Thoracic aorta (tissue), 2 donors: ENCODE measurements around the gene CREB1. TPM values are rescaled to one million over a fixed set of nuclear protein-coding genes. Genes with fewer than 3 reads are reported as not detected.

ENCODE experiments used
- ATAC-seq: fragments of 150-250 bp; one replicate; pipeline ENCODE4 v1.8.0; 2017; ENCODE audit warnings: low read depth; ENCODE audit not compliant: insufficient number of reproducible peaks, low FRiP score
- DNase-seq: peaks from one replicate; pipeline ENCODE4 v3.0.0-alpha.2; 2020; ENCODE audit warnings: low spot score
- H3K27ac ChIP-seq, 2 donors: fragments of 200-600 bp; sonication (generic); 1 replicate in 1 of 2; 2 replicates in 1 of 2; pipeline ENCODE4 v1.5.1; 2016; ENCODE audit warnings: mild to moderate bottlenecking in 2 of 2, moderate library complexity in 2 of 2
- H3K27me3 ChIP-seq: fragments of 200-600 bp; sonication (generic); replicated peaks from 2 replicates; pipeline ENCODE4 v1.6.0; 2016; ENCODE audit warnings: mild to moderate bottlenecking; ENCODE audit not compliant: insufficient read depth
- H3K36me3 ChIP-seq: fragments of 200-600 bp; sonication (generic); one replicate; pipeline ENCODE4 v1.5.1; 2016
- H3K4me1 ChIP-seq, 2 donors: fragments of 200-600 bp; sonication (generic); 1 replicate in 1 of 2; 2 replicates in 1 of 2; pipeline versions ENCODE4 v1.5.1 to v1.6.0; 2016; ENCODE audit warnings: low read depth in 2 of 2, mild to moderate bottlenecking in 1 of 2; ENCODE audit not compliant: control insufficient read depth in 1 of 2
- H3K4me3 ChIP-seq: fragments of 200-600 bp; sonication (generic); 2 replicates; pipeline ENCODE4 v1.5.1; 2016; ENCODE audit warnings: mild to moderate bottlenecking
- H3K9me3 ChIP-seq: fragments of 200-600 bp; sonication (generic); 2 replicates; pipeline ENCODE4 v1.5.1; 2016
- total RNA-seq, 2 donors: library from RNA; depleted of rRNA; stranded (reverse); fragments of >200 nt; gene quantifications; one replicate each; pipeline versions ENCODE4 v1.1.0 to v1.2.3, GENCODE V29; 2016
- TF ChIP-seq, protein P1 (sequence below): fragments of 200-600 bp; sonication (generic); IDR thresholded peaks from one replicate; pipeline ENCODE4 v1.5.1; 2019; ENCODE audit warnings: antibody characterized with exemption

The CREB1 gene
- total RNA-seq, 2 donors from 2014 or later: 37.1 to 49.0 TPM

DNA sequence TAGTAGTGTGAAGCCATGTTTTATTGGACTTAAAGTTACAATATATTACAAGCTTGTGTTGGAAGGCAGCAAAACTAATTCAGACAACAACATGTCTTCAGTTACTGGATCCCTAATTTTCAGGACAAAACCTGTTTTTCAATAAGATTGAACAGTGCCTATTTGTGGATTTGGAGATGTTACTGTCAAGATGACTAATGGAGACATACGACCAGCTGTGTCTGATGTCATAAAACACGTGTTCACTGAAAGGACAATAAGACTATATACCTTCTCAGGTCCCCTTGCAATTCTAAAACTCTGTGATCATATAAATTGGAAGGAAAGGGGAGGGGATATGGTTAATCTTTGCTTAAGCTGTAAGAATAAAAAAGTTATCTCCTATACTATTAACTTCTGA is 73.7 kb downstream of the CREB1 start:
- no peaks in the 10 kb centered on the region for H3K4me1 ChIP-seq

DNA sequence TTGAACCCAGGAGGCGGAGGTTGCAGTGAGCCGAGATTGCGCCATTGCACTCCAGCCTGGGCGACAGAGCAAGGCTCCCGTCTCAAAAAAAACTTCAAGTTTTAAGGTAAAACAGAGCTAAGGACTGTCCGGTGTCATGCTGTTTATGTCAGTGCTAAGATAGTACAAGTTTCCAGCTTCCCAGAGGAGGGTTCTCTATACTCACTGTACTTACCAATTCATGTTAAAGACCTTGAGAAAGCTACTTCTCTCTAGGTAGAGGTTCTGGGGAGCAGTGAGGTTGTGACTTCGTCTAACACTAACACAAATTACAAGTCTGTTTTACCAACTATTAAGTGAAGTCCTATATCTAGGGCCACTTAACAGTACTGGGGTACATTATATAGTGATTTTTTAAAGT is 76.6 kb downstream of the CREB1 start:
- Histone ChIP-seq H3K36me3 (no peaks in the 10 kb centered on the region), H3K9me3 (no peaks in the 10 kb centered on the region), H3K4me1 (no peaks in the 10 kb centered on the region), H3K27me3 (no peaks in the 10 kb centered on the region), H3K27ac (no peak overlapping the region), H3K4me3 (no peak overlapping the region)
- ATAC-seq (no peak), DNase-seq (no peak)
- TF ChIP-seq, protein P1, sequence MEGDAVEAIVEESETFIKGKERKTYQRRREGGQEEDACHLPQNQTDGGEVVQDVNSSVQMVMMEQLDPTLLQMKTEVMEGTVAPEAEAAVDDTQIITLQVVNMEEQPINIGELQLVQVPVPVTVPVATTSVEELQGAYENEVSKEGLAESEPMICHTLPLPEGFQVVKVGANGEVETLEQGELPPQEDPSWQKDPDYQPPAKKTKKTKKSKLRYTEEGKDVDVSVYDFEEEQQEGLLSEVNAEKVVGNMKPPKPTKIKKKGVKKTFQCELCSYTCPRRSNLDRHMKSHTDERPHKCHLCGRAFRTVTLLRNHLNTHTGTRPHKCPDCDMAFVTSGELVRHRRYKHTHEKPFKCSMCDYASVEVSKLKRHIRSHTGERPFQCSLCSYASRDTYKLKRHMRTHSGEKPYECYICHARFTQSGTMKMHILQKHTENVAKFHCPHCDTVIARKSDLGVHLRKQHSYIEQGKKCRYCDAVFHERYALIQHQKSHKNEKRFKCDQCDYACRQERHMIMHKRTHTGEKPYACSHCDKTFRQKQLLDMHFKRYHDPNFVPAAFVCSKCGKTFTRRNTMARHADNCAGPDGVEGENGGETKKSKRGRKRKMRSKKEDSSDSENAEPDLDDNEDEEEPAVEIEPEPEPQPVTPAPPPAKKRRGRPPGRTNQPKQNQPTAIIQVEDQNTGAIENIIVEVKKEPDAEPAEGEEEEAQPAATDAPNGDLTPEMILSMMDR: no peak

More for the DNA sequence above, 73.7 kb downstream of the CREB1 start:
- Histone ChIP-seq H3K9me3 (no peaks in the 10 kb centered on the region), H3K36me3 (no peaks in the 10 kb centered on the region), H3K4me3 (no peak overlapping the region), H3K27me3 (no peaks in the 10 kb centered on the region), H3K27ac (no peak overlapping the region)
- no peak for ATAC-seq
- TF ChIP-seq, protein P1: no peak
- no peak for DNase-seq

DNA sequence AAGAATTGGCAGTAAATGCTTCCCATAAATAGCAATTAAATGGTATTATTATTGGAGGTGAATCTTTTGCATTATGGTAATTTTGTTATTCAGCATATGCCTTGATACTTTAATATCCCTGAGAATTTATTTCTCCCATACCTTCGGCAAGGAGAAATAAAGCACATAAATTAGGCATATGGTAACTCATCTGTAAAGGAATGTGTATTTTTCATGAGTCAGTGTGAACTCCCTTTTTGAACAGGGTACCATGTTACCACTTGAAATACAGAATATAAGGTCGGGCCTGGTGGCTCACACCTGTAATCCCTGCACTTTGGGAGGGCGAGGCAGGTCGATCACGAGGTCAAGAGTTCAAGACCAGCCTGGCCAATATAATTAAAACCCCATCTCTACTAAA is 77.1 kb downstream of the CREB1 start:
- no peaks in the 10 kb centered on the region for H3K4me1 ChIP-seq
- DNase-seq (no peak), ATAC-seq (no peak)
- H3K27ac ChIP-seq: no peak overlapping the region
- no peaks in the 10 kb centered on the region for H3K27me3 ChIP-seq
- TF ChIP-seq, protein P1: no peak
- H3K9me3 ChIP-seq: no peaks in the 10 kb centered on the region
- no peak overlapping the region for H3K4me3 ChIP-seq
- no peaks in the 10 kb centered on the region for H3K36me3 ChIP-seq

DNA sequence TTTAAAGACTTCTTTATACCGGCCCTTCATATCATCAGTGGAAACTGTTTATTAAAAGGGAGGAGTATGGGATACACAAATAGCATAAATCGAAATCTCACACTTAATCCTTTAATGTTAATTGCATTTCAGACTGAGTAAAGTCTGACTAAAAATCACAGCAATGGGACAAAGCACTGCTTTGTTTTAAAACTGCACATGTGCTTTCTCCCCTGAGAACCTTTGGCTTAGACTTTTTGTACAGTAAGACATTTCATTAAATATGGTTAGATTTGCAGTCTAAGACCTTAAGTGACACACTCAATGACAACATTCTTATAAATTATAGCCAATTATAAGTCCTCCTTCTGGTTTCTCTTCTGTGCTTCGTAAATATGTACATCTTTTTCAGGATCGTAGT is 83.0 kb downstream of the CREB1 start:
- Histone ChIP-seq H3K9me3 (no peaks in the 10 kb centered on the region), H3K36me3 (no peaks in the 10 kb centered on the region), H3K4me1 (no peaks in the 10 kb centered on the region), H3K4me3 (no peak overlapping the region), H3K27me3 (no peaks in the 10 kb centered on the region), H3K27ac (no peak overlapping the region)
- ATAC-seq (no peak), DNase-seq (no peak)
- TF ChIP-seq, protein P1: no peak

DNA sequence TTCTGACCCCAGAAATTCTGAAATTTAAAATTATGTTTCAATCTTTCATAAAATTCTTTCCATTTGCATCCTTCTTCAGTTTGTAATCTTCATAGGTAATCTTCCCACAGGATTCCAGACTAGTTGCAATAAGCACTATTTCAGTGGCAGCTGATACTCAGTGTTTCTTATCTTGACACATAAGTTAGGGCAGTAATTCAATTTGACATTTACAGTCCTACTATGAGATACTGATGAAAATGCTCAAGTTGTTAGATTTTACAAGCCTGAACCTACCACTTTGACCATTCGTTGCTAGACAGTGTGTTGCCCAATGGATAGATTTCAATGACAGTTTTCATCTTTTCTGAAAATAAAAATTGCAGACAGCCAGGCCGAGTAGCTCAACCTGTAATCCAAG is 85.1 kb downstream of the CREB1 start:
- no peak overlapping the region for H3K27ac ChIP-seq
- H3K4me1 ChIP-seq: no peaks in the 10 kb centered on the region
- no peak overlapping the region for H3K4me3 ChIP-seq
- ATAC-seq (no peak), DNase-seq (no peak)
- H3K9me3 ChIP-seq: no peaks in the 10 kb centered on the region
- no peaks in the 10 kb centered on the region for H3K27me3 ChIP-seq
- H3K36me3 ChIP-seq: no peaks in the 10 kb centered on the region
- TF ChIP-seq, protein P1: no peak
